GM23248 (cell line): ENCODE data around the gene PODXL. TPM values are rescaled to one million over a fixed set of nuclear protein-coding genes. Genes with fewer than 3 reads are reported as not detected.
A peak's percentile ranks its signal among the peaks of the same experiment; 100 is the strongest.

Experiments used
- DNase-seq: peaks from one replicate; pipeline ENCODE4 v3.0.0-alpha.2; 2015
- H2AFZ ChIP-seq: fragments of 200-600 bp; sonication (generic); 2 replicates; pipeline ENCODE4 v1.6.1; 2016; ENCODE audit warnings: antibody characterized with exemption
- H3F3A ChIP-seq: fragments of 200-600 bp; sonication (generic); 2 replicates; pipeline ENCODE4 v1.6.1; 2016; ENCODE audit warnings: mild to moderate bottlenecking, antibody characterized with exemption, mixed run types; ENCODE audit not compliant: insufficient read depth
- H3K27ac ChIP-seq: fragments of 200-600 bp; sonication (generic); 2 replicates; pipeline ENCODE4 v1.5.1; 2016; ENCODE audit warnings: mild to moderate bottlenecking
- H3K27me3 ChIP-seq: fragments of 200-600 bp; sonication (generic); replicated peaks from 2 replicates; pipeline ENCODE4 v1.6.1; 2016; ENCODE audit warnings: mild to moderate bottlenecking; ENCODE audit not compliant: insufficient read depth
- H3K36me3 ChIP-seq: fragments of 200-600 bp; sonication (generic); 2 replicates; pipeline ENCODE4 v1.6.1; 2016; ENCODE audit warnings: low read depth, mild to moderate bottlenecking
- H3K4me1 ChIP-seq: fragments of 200-600 bp; sonication (generic); 2 replicates; pipeline ENCODE4 v1.6.1; 2016; ENCODE audit warnings: mild to moderate bottlenecking; ENCODE audit not compliant: insufficient read depth
- H3K4me2 ChIP-seq: fragments of 200-600 bp; sonication (generic); one replicate; pipeline ENCODE4 v1.6.1; 2016; ENCODE audit warnings: mild to moderate bottlenecking; ENCODE audit not compliant: unreplicated experiment
- H3K4me3 ChIP-seq: fragments of 200-600 bp; sonication (generic); 2 replicates; pipeline ENCODE4 v1.5.1; 2016; ENCODE audit warnings: mild to moderate bottlenecking
- H3K79me2 ChIP-seq: fragments of 200-600 bp; sonication (generic); 2 replicates; pipeline ENCODE4 v1.6.1; 2016; ENCODE audit warnings: mild to moderate bottlenecking; ENCODE audit not compliant: insufficient read depth
- H3K9ac ChIP-seq: fragments of 200-600 bp; sonication (generic); 2 replicates; pipeline ENCODE4 v1.6.1; 2016; ENCODE audit warnings: mild to moderate bottlenecking
- H3K9me2 ChIP-seq: fragments of 200-600 bp; sonication (generic); 2 replicates; pipeline ENCODE4 v1.6.1; 2016; ENCODE audit warnings: mixed run types, mild to moderate bottlenecking, moderate library complexity; ENCODE audit not compliant: insufficient read depth
- H3K9me3 ChIP-seq: fragments of 200-600 bp; sonication (generic); one replicate; pipeline ENCODE4 v1.6.1; 2017; ENCODE audit warnings: low read depth
- H4K20me1 ChIP-seq: fragments of 200-600 bp; sonication (generic); 2 replicates; pipeline ENCODE4 v1.6.0; 2016; ENCODE audit not compliant: insufficient read depth
- EZH2 ChIP-seq: fragments of 200-600 bp; sonication (generic); IDR thresholded peaks from 2 replicates; pipeline ENCODE4 v1.6.1; 2018; ENCODE audit warnings: antibody characterized with exemption, mild to moderate bottlenecking; ENCODE audit not compliant: insufficient read depth, poor library complexity, severe bottlenecking
- EZH2phosphoT487 ChIP-seq: fragments of 200-600 bp; sonication (generic); IDR thresholded peaks from 2 replicates; pipeline ENCODE4 v1.6.1; 2018; ENCODE audit warnings: antibody characterized with exemption, moderate library complexity, mild to moderate bottlenecking, low read depth; ENCODE audit not compliant: insufficient read depth
- WGBS, 2 experiments: methylation state at CpG; one replicate each; pipeline ENCODE4 v1.1.6; 2015 to 2017; ENCODE audit warnings: low lambda C conversion rate in 2 of 2, low coverage in 1 of 2; ENCODE audit errors: missing lambda C conversion rate in 2 of 2; 5-methylcytosine and 5-hydroxymethylcytosine counted together
- in situ Hi-C: fragments of 300-500 bp; cut with MboI; formaldehyde crosslinking; loops from 2 replicates; pipeline ENCODE4 v1.15.0; 2020
- polyA plus RNA-seq: library from polyadenylated mRNA; unstranded; fragments of >200 nt; fragmentation: Nextera tagmentation; extraction: Ambion mirVana; gene quantifications from 2 replicates; pipeline ENCODE4 v1.2.1, GENCODE V29; 2016
- total RNA-seq: library from RNA; depleted of rRNA; stranded (reverse); fragments of >200 nt; shearing (Covaris generic); gene quantifications from 2 replicates; pipeline ENCODE4 v1.2.3, GENCODE V29; 2014

The PODXL gene
- total and polyA plus RNA-seq, 2 experiments from 2014 or later: 33.6 to 50.1 TPM

DNA sequence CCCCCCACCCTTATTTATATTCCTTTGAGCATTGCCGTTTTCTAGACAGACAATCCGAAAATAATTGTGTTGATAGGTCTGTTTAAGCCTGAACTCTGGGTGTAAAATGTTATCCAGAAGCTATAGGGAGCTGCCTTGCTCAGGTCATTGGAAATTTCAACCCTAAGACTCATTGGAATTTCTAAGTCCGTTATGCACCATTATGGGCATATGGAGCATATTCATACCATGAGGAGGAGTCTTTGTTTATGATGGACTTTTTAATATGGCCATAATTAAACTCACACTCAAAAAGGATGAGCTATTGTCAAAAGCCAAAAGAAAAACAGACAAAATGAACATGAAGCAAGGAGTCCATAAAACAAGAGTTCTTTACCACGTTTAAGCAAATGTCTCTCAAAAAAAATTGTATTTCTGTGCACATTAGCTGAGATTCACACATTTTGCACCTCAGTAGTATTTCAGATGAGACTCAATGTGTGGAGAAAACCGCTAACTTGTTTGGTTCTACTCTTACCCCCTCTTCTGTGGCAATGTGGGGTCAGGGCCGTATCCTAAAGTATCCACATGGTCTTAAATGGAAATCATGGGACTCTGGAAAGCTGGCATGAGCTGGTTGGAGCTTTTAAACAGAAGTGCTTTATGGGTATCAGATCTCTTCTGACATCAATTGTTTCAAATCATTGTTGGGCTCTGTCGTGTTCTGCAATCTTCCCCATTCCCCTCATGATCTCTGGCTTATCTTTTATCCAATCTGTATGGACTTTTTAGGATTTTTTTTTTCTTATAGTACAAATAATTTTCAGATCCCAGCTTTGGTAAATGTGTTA lies 60.5 kb downstream of the PODXL start:
- TF ChIP-seq EZH2phosphoT487 (no peak), EZH2 (no peak)
- no peak overlapping the region for H2AFZ ChIP-seq
- H3K9me2 ChIP-seq: no peaks in the 10 kb centered on the region
- no peak for DNase-seq
- H3F3A ChIP-seq: peaks cover 96% of the 10 kb centered on the region
- no peaks in the 10 kb centered on the region for H3K27me3 ChIP-seq
- H3K4me2 ChIP-seq: no peak overlapping the region
- H4K20me1 ChIP-seq: no peaks in the 10 kb centered on the region
- in situ Hi-C loops: no loop called here
- peaks cover 40% of the 10 kb centered on the region for H3K4me1 ChIP-seq
- H3K27ac ChIP-seq: no peak overlapping the region
- H3K36me3 ChIP-seq: peaks cover 28% of the 10 kb centered on the region
- H3K9ac ChIP-seq: no peak overlapping the region
- H3K9me3 ChIP-seq: no peaks in the 10 kb centered on the region
- no peaks in the 10 kb centered on the region for H3K79me2 ChIP-seq
- no peak overlapping the region for H3K4me3 ChIP-seq
- 78 to 80% methylated on average over 7 of the region's 7 CpGs for WGBS, 2 experiments

DNA sequence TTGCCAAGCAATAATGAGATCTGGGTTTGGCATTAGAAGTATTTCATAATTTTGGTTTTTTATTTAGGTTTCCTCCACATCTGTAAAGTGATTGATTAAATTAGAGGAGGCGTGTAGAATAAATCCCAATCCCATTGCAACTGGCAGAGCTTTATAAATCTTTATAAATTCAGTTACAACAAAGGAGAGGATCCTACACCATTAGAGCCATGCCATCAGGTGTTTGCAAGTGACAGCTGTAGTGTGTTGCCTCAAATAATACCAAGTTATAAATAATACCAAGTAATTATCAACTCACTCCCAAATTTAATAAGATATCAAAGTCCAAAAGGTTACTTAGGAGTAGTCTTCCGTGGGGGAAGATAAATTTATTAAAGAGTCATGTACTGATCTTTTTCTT lies 62.2 kb downstream of the PODXL start:
- no peak for DNase-seq
- Histone ChIP-seq H3K36me3 (peaks cover 16% of the 10 kb centered on the region; the same call in 1 of the 2 replicates), H3K79me2 (no peaks in the 10 kb centered on the region), H3K27ac (peak overlapping the region; percentile 65; the same call in 1 of the 2 replicates), H3K27me3 (no peaks in the 10 kb centered on the region), H3F3A (peaks cover 97% of the 10 kb centered on the region), H3K4me2 (no peak overlapping the region), H3K4me1 (peaks cover 34% of the 10 kb centered on the region), H4K20me1 (no peaks in the 10 kb centered on the region), H3K9me2 (no peaks in the 10 kb centered on the region), H3K9ac (no peak overlapping the region), H2AFZ (no peak overlapping the region), H3K9me3 (no peaks in the 10 kb centered on the region), H3K4me3 (no peak overlapping the region)
- 99 to 100% methylated on average over 2 of the region's 2 CpGs for WGBS, 2 experiments
- TF ChIP-seq EZH2 (no peak), EZH2phosphoT487 (no peak)
- in situ Hi-C loops: no loop called here

DNA sequence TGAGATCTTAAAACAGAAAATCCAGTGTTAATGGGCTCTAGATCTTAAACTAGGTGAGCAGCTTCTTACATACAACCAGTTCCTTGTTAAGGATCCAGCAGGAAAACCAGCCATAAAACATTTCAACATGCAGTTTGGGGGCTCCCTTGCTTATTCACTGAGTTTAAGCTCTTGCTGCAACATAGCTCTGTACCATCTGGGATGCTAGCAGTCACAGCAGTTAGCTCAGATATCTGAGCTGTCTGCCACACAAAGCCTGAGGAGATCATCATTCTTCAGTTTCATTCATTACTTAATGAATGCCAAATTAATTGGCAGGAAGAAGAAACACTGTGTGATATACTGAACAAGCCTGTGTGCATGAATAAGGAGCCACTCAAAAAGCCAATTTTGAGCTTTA lies 62.8 kb downstream of the PODXL start:
- Histone ChIP-seq H3K4me3 (no peak overlapping the region), H3K27ac (peak overlapping the region; percentile 65), H4K20me1 (no peaks in the 10 kb centered on the region), H3K9ac (no peak overlapping the region), H3K9me3 (no peaks in the 10 kb centered on the region), H2AFZ (no peak overlapping the region), H3K9me2 (no peaks in the 10 kb centered on the region), H3K4me2 (no peak overlapping the region), H3F3A (peaks cover 97% of the 10 kb centered on the region), H3K4me1 (peaks cover 34% of the 10 kb centered on the region), H3K79me2 (no peaks in the 10 kb centered on the region), H3K36me3 (peaks cover 16% of the 10 kb centered on the region; the same call in 1 of the 2 replicates), H3K27me3 (no peaks in the 10 kb centered on the region)
- peak; percentile 52 for DNase-seq
- no peak for TF ChIP-seq EZH2
- TF ChIP-seq EZH2phosphoT487: no peak
- in situ Hi-C loops: no loop called here

DNA sequence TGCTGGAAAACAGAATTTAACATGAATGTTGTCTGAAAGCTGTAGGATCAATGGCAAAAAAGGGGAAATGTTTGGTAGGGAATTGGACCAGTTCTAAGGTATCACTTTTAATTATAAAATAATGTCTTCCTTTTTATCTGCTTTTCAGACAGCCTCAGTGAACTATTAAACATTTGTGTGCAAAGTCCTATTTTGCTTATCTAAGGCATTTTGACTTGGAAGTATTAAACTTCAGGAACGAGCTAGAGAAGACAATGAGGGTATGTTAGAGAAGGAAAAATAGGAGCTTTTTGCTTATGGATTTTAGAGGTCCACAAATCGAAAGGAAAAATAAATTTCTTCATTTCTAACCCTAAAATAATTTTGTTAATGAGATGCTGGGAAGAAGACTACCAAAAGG lies 63.3 kb downstream of the PODXL start:
- H3K27ac ChIP-seq: peak overlapping the region; percentile 65
- H3K4me2 ChIP-seq: peak overlapping the region; percentile 8
- no peaks in the 10 kb centered on the region for H3K79me2 ChIP-seq
- H3F3A ChIP-seq: peaks cover 94% of the 10 kb centered on the region
- no peaks in the 10 kb centered on the region for H3K9me2 ChIP-seq
- TF ChIP-seq EZH2phosphoT487 (no peak), EZH2 (no peak)
- peaks cover 16% of the 10 kb centered on the region; the same call in 1 of the 2 replicates for H3K36me3 ChIP-seq
- H3K4me1 ChIP-seq: peaks cover 31% of the 10 kb centered on the region
- H2AFZ ChIP-seq: no peak overlapping the region
- no peak for DNase-seq
- 97 to 98% methylated on average over 2 of the region's 2 CpGs for WGBS, 2 experiments
- H3K9ac ChIP-seq: no peak overlapping the region
- H4K20me1 ChIP-seq: no peaks in the 10 kb centered on the region
- in situ Hi-C loops: no loop called here
- no peaks in the 10 kb centered on the region for H3K27me3 ChIP-seq
- H3K9me3 ChIP-seq: no peaks in the 10 kb centered on the region
- H3K4me3 ChIP-seq: no peak overlapping the region
